Activated CD8-positive, alpha-beta memory T cell treated with anti-CD3 and anti-CD28 coated beads, Interleukin-2, amount 10 ng/mL, durations not matched to agents 7 days and 5 days (primary cell): ENCODE data around the gene NAPA. TPM values are rescaled to one million over a fixed set of nuclear protein-coding genes. Genes with fewer than 3 reads are reported as not detected.
"Not testable (repeated sequence)": the region's sequence is repeated elsewhere in the genome, so short reads cannot be mapped to it uniquely, and the experiment has no call there.

Source experiments
- ATAC-seq: fragments of 150-1000 bp; cut with Tn5 transposase; one replicate; pipeline ENCODE4 v1.10.0; 2021; ENCODE audit warnings: moderate library complexity
- CTCF ChIA-PET: fragments of 350-600 bp; sonication (Branson Sonifier 250); formaldehyde crosslinking; loops from one replicate; lab custom pipeline; 2021; ENCODE audit warnings: antibody characterized with exemption; lab: Charles Lee
- DNase-seq: peaks from one replicate; pipeline ENCODE4 v3.0.0-alpha.2; 2020
- H3K27ac Mint-ChIP-seq: one replicate; pipeline ENCODE4 v1.8.0; 2021; ENCODE audit warnings: mild to moderate bottlenecking, mixed read lengths
- H3K27me3 Mint-ChIP-seq: one replicate; pipeline ENCODE4 v1.8.0; 2021; ENCODE audit warnings: mixed read lengths
- H3K36me3 Mint-ChIP-seq: one replicate; pipeline ENCODE4 v1.8.0; 2021; ENCODE audit warnings: mild to moderate bottlenecking, mixed read lengths
- H3K4me1 Mint-ChIP-seq: one replicate; pipeline ENCODE4 v1.8.0; 2021; ENCODE audit warnings: mixed read lengths
- H3K4me3 Mint-ChIP-seq: one replicate; pipeline ENCODE4 v1.8.0; 2021; ENCODE audit warnings: mild to moderate bottlenecking, moderate library complexity, mixed read lengths
- H3K9me3 Mint-ChIP-seq: one replicate; pipeline ENCODE4 v1.8.0; 2022; ENCODE audit warnings: low read depth, mixed read lengths
- total RNA-seq, 2 experiments: library from RNA; stranded (reverse); gene quantifications; one replicate each; pipeline ENCODE4 v1.2.3, GENCODE V29; 2021

NAPA gene
- total RNA-seq, 2 experiments from 2014 or later, result 102 to 124 TPM

DNA sequence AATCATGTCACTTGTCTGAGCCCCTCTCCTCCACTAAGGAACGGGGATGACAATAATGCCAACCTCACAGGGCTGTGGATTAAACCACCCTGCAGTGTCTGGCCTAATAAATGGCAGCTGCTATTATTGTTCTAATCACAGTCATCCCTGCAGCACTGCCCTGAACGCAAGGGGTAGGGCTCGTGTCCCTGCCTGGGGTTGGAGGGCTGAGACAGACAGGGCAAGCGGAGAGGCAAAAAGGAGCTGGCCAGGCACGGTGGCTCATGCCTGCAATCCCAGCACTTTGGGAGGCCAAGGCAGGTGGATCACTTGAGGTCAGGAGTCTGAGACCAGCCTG lies 20.7 kb downstream of the NAPA start:
- H3K9me3 Mint-ChIP-seq, result no peaks in the 10 kb centered on the region
- DNase-seq (no peak), ATAC-seq (no peak)
- CTCF ChIA-PET, result interaction anchor here (0.6 to 1.2 kb wide), 2 partner anchors 12 to 40 kb away, joined by 3 to 4 read pairs; no protein-coding TSS in a partner anchor
- H3K4me1 Mint-ChIP-seq, result peaks cover 2% of the 10 kb centered on the region
- H3K27me3 Mint-ChIP-seq, result no peaks in the 10 kb centered on the region
- H3K4me3 Mint-ChIP-seq, result no peak overlapping the region
- H3K36me3 Mint-ChIP-seq, result peaks cover 7% of the 10 kb centered on the region
- no peak overlapping the region for H3K27ac Mint-ChIP-seq

DNA sequence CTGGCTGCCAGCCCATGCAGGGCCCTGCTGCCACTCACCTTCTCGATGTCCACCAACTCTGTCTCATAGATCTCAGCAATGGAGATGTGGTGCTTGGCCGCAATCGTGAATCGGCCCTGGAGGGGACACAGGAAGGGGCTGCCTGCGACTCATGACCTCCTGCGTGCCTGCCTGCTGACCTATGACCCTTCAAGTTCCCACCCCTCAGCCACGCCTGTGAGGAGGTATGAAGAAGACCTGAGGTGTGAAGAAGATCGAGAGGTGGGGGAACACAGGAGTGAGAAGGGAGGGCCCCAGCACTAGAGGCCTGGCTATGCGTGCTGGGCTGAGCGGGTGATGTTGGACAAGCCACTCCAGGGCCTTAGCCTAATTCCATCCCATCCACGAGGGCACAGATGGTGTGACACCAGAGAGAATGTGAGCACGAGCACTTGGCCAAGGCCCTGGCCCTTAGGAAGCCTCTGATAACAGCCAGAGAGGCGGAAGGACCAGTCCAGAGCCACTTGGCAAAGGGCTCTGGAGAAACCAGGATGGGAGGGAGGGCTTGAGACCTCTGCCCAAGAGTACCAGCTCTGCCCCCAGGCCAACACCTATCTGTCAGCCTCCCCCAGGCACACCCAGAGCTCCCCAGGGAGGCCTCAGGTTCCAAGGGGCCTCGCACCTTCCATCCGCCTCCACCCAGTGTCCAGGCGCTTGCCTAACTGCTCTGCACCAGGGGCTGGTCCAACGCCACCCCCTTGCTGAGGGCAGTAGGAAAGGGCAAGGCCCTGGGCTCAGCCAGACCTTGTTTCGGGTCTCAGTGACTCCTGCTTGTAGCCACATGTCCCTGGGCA lies 21.3 kb downstream of the NAPA start:
- Mint-ChIP-seq H3K27ac (no peak overlapping the region), H3K36me3 (peaks cover 7% of the 10 kb centered on the region), H3K9me3 (no peaks in the 10 kb centered on the region), H3K27me3 (no peaks in the 10 kb centered on the region), H3K4me3 (no peak overlapping the region), H3K4me1 (peaks cover 2% of the 10 kb centered on the region)
- DNase-seq, result no peak
- no peak for ATAC-seq
- CTCF ChIA-PET, result no interaction called here

DNA sequence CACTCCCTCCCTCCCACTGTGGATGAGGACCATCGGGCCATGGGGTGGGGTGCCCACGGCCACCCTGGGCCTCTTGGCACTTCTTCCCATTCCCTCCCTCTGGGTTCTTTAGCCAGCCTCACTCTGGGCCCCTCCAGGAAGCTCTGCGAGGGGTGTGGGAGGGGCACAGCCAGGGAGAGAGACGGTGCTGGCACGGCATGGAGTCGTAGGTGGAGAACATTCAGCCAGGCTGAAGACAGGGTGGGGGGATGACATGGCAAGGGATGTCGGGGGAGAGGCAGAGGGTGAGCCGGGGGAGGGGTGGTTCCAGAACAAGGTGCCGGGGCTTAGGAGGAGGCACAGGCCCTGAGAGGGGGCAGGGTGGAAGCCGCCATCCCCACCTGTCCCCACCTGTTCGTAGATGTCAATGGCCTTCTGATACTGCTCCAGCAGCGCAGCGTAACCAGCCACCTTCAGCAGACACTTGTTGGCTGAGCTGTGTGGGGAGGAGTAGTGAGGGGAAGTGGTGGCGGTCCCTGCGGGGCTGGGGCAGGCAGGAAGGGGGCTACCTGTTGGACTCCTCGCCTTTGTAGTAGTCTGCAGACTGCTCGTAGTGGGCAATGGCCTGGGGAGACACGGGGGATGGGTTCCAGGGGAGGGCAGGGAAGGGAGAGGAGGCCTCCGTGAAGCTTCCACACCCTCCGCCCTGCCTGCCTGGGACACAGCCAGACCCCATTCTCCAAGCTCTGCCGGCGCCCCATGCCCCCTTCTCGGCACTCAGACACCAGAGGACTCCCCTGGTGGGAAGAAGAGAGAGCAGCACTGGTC lies 22.1 kb downstream of the NAPA start:
- Mint-ChIP-seq H3K9me3 (no peaks in the 10 kb centered on the region), H3K27me3 (no peaks in the 10 kb centered on the region), H3K27ac (no peak overlapping the region), H3K4me3 (no peak overlapping the region), H3K4me1 (peaks cover 2% of the 10 kb centered on the region), H3K36me3 (peaks cover 7% of the 10 kb centered on the region)
- ATAC-seq (no peak), DNase-seq (no peak)
- CTCF ChIA-PET, result interaction anchor here (1.1 kb wide), 1 partner anchor 9 kb away, joined by 3 read pairs; the partner anchor contains the start of gene KPTN

DNA sequence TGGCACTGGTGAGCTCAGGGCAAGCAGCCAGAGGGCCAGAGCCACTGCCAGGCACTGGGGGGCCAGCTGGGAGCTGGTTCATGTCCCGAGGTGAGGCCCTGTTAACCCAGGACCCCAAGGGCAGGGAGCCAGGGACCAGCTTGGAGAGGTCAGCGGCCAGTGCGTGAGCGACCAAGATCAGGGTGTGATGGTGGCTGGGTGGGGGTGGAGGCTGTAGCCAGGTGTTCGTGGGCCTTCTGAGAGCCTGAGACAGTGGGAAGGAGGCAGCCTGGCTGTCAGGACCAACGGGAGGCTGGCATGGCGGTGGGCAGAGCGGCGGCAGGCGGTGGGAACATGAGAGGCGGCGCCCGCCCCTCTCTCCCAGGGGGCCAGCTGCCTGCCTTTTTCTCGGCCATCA lies 22.7 kb downstream of the NAPA start:
- H3K27me3 Mint-ChIP-seq, result no peaks in the 10 kb centered on the region

DNA sequence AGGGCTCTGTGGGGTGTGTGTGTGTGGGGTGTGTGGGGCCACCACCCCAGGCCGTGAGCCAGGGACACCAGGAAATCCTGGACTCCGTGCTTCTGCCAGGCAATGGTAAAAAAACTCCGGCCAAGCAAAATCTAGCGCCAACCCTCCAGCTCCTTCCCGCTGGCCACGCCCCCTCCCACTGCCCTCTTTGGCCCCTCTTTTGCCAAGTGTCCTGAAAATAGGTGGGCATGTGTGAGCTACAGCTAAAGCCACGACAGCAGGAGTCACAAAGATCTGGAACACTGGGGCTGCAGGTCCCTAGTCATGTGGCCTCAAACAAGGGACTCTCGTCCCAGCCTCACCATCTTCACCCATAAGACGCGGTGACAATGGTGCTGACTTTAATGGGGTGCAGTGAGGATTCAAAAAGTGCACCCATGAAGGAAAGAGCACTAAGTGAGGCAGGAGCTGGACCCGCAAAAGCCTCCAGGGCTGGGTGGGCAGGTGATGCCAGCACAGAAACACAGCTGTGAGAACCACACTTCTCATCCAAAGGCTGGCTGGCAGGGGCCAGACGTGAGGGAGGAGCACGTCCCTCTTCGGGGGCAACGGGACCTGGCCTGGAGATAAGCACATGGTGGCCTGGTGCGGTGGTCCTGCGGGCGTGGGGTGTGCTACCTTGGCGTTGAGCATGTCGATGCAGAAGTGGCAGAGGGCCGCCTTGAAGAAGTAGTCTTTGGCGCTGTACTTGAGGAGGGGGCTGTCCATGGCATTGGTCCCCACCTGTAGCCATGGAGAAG lies 23.3 kb downstream of the NAPA start:
- Mint-ChIP-seq H3K9me3 (no peaks in the 10 kb centered on the region), H3K4me1 (peaks cover 10% of the 10 kb centered on the region), H3K27ac (no peak overlapping the region), H3K4me3 (no peak overlapping the region), H3K27me3 (no peaks in the 10 kb centered on the region), H3K36me3 (peaks cover 7% of the 10 kb centered on the region)
- CTCF ChIA-PET, result interaction anchor here (1.1 to 1.3 kb wide), 3 partner anchors 8 to 281 kb away, joined by 3 to 4 read pairs (median 3); partner anchors contain the start of gene KPTN
- ATAC-seq (no peak), DNase-seq (no peak)

More for the DNA sequence above, 22.7 kb downstream of the NAPA start:
- peaks cover 8% of the 10 kb centered on the region for H3K36me3 Mint-ChIP-seq
- no peaks in the 10 kb centered on the region for H3K9me3 Mint-ChIP-seq
- no peak for DNase-seq
- ATAC-seq, result no peak
- H3K27ac Mint-ChIP-seq, result no peak overlapping the region
- CTCF ChIA-PET, result interaction anchor here (1.1 kb wide), 1 partner anchor 8 kb away, joined by 3 read pairs; the partner anchor contains the start of gene KPTN
- H3K4me1 Mint-ChIP-seq, result peaks cover 6% of the 10 kb centered on the region
- H3K4me3 Mint-ChIP-seq, result no peak overlapping the region

DNA sequence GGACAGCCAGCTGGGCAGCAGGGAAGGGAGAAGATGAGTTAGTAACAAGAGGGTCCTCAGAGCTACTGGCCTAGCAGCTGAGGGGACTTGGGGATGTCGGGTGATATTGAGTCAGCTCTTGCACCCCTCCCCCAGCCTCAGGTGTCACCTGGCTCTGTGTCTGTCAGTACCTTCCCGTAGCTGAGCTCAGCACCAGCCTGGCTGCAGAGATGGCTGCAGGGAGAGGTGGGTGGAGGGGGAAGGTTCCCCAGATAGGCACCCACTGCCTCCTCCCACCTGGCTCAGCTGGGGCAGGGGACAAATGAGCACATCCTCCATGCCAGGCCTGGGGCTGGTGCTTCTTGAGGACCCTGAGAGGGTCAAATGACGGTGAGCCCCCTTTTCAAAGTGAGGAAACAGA lies 24.0 kb downstream of the NAPA start:
- no peaks in the 10 kb centered on the region for H3K27me3 Mint-ChIP-seq
- H3K36me3 Mint-ChIP-seq, result peaks cover 7% of the 10 kb centered on the region
- H3K9me3 Mint-ChIP-seq, result no peaks in the 10 kb centered on the region
- no peak overlapping the region for H3K27ac Mint-ChIP-seq
- DNase-seq (no peak), ATAC-seq (no peak)
- CTCF ChIA-PET, result interaction anchor here (1.1 to 1.3 kb wide), 2 partner anchors 11 to 280 kb away, joined by 3 to 4 read pairs; no protein-coding TSS in a partner anchor
- H3K4me3 Mint-ChIP-seq, result no peak overlapping the region
- H3K4me1 Mint-ChIP-seq, result peaks cover 17% of the 10 kb centered on the region

DNA sequence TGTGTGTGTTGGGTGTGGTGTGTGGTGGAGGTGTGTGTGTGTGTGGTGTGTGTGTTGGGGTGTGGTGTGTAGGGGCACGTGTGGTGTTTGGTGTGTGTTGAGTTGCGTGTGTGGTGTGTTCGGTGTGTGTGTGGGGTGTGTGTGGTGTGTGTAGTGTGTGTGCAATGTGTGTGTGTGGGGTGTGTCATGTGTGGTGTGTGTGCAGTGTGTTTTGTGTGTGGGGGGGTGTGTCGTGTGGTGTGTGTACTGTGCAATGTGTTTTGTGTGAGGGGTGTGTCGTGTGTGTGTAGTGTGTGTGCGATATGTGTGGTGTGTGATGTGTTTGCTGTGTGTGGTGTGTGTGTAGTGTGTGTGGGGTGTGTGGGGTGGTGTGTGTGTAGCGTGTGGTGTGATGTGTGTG lies 24.8 kb downstream of the NAPA start:
- Mint-ChIP-seq H3K4me3 (no peak overlapping the region), H3K27me3 (no peaks in the 10 kb centered on the region), H3K9me3 (no peaks in the 10 kb centered on the region), H3K4me1 (peaks cover 25% of the 10 kb centered on the region), H3K27ac (no peak overlapping the region), H3K36me3 (peaks cover 11% of the 10 kb centered on the region)
- CTCF ChIA-PET, result interaction anchor here (1.2 kb wide), 1 partner anchor 208 kb away, joined by 3 read pairs; no protein-coding TSS in a partner anchor
- ATAC-seq (no peak), DNase-seq (no peak)

DNA sequence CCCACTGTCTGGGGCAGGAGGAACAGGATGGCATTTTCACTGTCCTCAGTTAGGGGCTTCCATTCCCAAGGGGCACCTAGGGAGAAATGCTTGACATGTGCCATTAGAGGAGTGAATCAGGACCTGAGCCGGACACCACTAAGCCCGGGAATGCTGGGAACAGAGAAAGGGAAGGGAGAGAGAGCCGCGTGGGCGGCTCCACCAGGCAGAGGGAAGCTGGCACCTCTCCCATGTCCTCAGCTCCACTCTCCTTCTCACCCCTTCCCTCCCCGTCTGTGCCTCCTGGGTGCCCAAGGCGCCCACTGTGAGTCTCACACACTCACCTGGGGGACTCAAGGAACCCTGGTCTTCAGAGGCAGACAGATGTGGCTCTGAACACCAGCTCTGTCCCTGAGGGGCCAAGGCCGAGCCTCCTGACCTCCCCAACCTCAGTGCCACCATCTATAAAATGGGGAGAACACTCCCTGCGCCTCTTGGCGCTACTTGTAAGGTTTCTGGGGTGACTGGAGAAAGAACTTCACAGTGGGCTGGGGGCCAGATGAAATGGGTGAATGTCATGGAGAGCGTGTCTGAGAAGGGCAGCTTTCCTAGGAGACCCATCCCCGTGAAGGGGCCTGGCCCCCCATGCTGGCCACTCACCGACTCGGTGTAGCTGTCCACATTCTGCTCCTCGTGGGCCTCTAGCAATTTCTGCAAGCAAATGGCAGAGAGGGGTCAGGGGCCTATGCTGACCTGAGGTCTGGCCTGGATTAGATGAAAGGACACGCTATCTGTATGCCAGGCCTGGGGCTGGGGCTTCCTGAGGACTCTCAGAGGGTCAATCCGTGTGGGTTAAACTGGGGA lies 25.6 kb downstream of the NAPA start:
- no peak overlapping the region for H3K27ac Mint-ChIP-seq
- DNase-seq (no peak), ATAC-seq (no peak)
- CTCF ChIA-PET, result interaction anchor here (0.8 to 1.8 kb wide), 3 partner anchors 26 to 208 kb away, joined by 3 to 6 read pairs (median 4); partner anchors contain the start of gene NAPA
- no peak overlapping the region for H3K4me3 Mint-ChIP-seq
- H3K9me3 Mint-ChIP-seq, result no peaks in the 10 kb centered on the region
- H3K4me1 Mint-ChIP-seq, result peaks cover 28% of the 10 kb centered on the region
- peaks cover 11% of the 10 kb centered on the region for H3K36me3 Mint-ChIP-seq
- no peaks in the 10 kb centered on the region for H3K27me3 Mint-ChIP-seq

DNA sequence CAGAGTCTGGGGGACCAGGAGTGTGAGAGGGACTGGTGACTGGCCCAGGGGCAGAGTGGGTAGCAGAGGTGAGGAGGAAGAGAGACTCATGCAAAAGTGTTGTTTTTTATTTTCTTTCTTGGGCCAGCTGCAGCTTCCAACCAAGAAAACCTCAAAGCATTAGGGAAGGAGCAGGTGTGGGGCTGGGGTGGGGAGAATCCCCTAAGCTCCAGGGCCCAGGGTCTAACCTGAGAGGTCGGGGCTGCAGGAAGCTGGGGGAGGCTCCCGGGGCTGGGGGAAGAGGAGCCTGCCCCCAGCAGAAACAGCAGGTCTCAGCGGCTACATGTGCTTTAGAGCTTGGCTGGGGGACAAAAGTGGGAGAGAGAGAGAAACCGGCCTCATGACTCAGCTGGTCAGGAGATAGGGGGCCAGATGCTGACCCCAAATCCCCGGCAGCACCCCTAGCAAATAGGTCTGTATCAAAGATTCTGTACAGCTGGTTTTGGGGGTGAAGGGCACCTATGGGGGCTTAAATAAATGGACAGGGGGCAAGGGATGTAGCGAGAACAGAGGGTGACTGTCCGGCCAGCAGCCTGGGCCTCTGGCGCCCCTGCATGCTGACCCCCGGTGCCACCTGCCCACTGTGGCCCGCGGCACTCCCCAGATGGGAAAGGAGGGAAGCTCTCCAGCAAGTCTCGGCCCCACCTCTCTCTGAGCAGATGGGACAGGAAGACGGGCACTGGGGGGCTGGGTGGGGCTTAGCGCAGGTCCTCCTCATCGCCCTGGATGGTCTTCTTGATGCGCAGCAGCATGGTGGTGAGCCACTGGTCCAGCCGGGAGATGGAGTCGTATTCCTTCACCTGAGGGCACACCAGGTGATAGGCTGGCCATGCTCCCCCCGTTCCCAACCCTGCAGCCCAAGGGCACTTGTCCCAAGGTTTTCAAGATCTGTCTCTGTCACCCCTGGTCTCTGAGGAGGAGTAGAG lies 27.0 kb downstream of the NAPA start:
- CTCF ChIA-PET, result interaction anchor here (1.3 to 2.6 kb wide), 3 partner anchors 27 to 211 kb away, joined by 3 to 8 read pairs (median 6); partner anchors contain the start of gene NAPA
- peak overlapping the region; percentile 79 for H3K27ac Mint-ChIP-seq
- peaks cover 32% of the 10 kb centered on the region for H3K4me1 Mint-ChIP-seq
- DNase-seq (no peak), ATAC-seq (no peak)
- no peaks in the 10 kb centered on the region for H3K9me3 Mint-ChIP-seq
- no peak overlapping the region for H3K4me3 Mint-ChIP-seq
- H3K36me3 Mint-ChIP-seq, result peaks cover 11% of the 10 kb centered on the region
- H3K27me3 Mint-ChIP-seq, result peaks cover 2% of the 10 kb centered on the region

DNA sequence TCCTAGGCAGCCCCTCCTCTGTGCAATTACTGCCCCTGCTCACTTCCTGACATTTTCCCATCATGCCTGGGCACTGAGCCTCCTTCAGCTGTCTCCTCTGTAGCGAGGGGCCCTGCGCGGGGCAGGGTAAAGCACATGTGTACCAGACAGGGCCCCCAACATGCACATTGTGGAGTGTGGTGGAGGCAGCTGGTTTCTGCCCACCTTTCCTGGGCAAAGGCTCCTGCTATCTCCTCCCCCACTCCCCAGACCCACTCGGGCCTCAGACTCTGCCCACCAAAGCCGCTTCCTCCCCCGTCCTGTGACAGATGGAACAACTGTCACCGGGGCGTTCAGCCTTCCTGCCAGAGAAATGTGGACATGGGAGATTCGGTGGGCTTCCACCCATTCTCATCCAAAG lies 28.0 kb downstream of the NAPA start:
- H3K36me3 Mint-ChIP-seq, result peaks cover 11% of the 10 kb centered on the region
- DNase-seq (peak; percentile 47), ATAC-seq (no peak)
- peaks cover 2% of the 10 kb centered on the region for H3K27me3 Mint-ChIP-seq
- H3K4me3 Mint-ChIP-seq, result no peak overlapping the region
- H3K27ac Mint-ChIP-seq, result peak overlapping the region; percentile 79
- peaks cover 32% of the 10 kb centered on the region for H3K4me1 Mint-ChIP-seq
- H3K9me3 Mint-ChIP-seq, result no peaks in the 10 kb centered on the region
- CTCF ChIA-PET, result interaction anchor here (2.6 kb wide), 1 partner anchor 212 kb away, joined by 8 read pairs; no protein-coding TSS in a partner anchor

DNA sequence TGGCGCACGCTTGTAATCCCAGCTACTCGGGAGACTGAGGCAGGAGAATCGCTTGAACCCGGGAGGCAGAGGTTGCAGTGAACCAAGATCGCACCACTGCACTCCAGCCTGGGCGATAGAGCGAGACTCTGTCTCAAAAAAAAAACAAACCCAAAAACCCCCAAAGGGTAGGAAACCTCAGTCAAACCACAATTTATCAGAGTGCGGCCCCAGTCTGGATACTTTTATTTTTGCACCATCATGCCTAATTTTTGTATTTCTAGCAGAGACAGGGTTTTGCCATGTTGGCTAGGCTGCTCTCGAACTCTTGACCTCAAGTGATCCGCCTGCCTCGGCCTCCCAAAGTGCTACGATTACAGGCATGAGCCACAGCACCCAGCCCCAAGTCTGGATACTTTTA lies 28.6 kb downstream of the NAPA start:
- H3K4me3 Mint-ChIP-seq, DNase-seq, H3K27me3 Mint-ChIP-seq, ATAC-seq, H3K9me3 Mint-ChIP-seq: not testable (repeated sequence)
- CTCF ChIA-PET, result interaction anchor here (2.6 kb wide), 1 partner anchor 213 kb away, joined by 8 read pairs; no protein-coding TSS in a partner anchor
- H3K4me1 Mint-ChIP-seq, result peaks cover 32% of the 10 kb centered on the region
- peaks cover 11% of the 10 kb centered on the region for H3K36me3 Mint-ChIP-seq
- H3K27ac Mint-ChIP-seq, result peak overlapping the region; percentile 79
